HEK293T (cell line): ENCODE measurements around the gene MALSU1.

ENCODE experiments used
- BHLHE40 ChIP-seq: fragments of 450-650 bp; IDR thresholded peaks from 2 replicates; pipeline ENCODE4 v1.6.1; 2016; ENCODE audit warnings: mild to moderate bottlenecking, moderate library complexity, borderline replicate concordance
- CTBP1 ChIP-seq: fragments of 450-650 bp; IDR thresholded peaks from 2 replicates; pipeline ENCODE4 v1.6.1; 2016; ENCODE audit warnings: borderline replicate concordance
- ELF4 ChIP-seq: fragments of 450-650 bp; IDR thresholded peaks from 2 replicates; pipeline ENCODE4 v1.6.1; 2017; ENCODE audit warnings: antibody characterized with exemption
- FOXA1 ChIP-seq: fragments of 450-650 bp; IDR thresholded peaks from 2 replicates; pipeline ENCODE4 v1.6.1; 2016; ENCODE audit warnings: mild to moderate bottlenecking
- FOXM1 ChIP-seq: fragments of 450-650 bp; IDR thresholded peaks from 2 replicates; pipeline ENCODE4 v1.6.1; 2017; ENCODE audit warnings: mild to moderate bottlenecking, borderline replicate concordance
- HDGF ChIP-seq: fragments of 450-650 bp; IDR thresholded peaks from 2 replicates; pipeline ENCODE4 v1.6.1; 2017; ENCODE audit warnings: antibody characterized with exemption, borderline replicate concordance
- LEF1 ChIP-seq: fragments of 450-650 bp; IDR thresholded peaks from 2 replicates; pipeline ENCODE4 v1.6.1; 2017; ENCODE audit warnings: mild to moderate bottlenecking, borderline replicate concordance
- NFRKB ChIP-seq: fragments of 450-650 bp; IDR thresholded peaks from 2 replicates; pipeline ENCODE4 v1.6.1; 2016; ENCODE audit warnings: mild to moderate bottlenecking, moderate library complexity
- PKNOX1 ChIP-seq: fragments of 450-650 bp; IDR thresholded peaks from 2 replicates; pipeline ENCODE4 v1.6.1; 2016
- SP1 ChIP-seq: fragments of 450-650 bp; IDR thresholded peaks from 2 replicates; pipeline ENCODE4 v1.6.1; 2017
- SUZ12 ChIP-seq: fragments of 450-650 bp; IDR thresholded peaks from 2 replicates; pipeline ENCODE4 v1.6.1; 2016; ENCODE audit warnings: mild to moderate bottlenecking
- TARDBP ChIP-seq: fragments of 450-650 bp; IDR thresholded peaks from 2 replicates; pipeline ENCODE4 v1.6.1; 2016

- TF ChIP-seq CTBP1 (no peak), BHLHE40 (no peak), SP1 (no peak), FOXA1 (no peak), SUZ12 (no peak), ELF4 (no peak), FOXM1 (no peak), NFRKB (no peak), PKNOX1 (no peak), LEF1 (no peak), HDGF (no peak), TARDBP (no peak)
Measured at GRCh38 chr7:23268167-23268566, 31.0 kb upstream of the MALSU1 start.
